ENCODE data around the gene STAMBPL1. TPM values are rescaled to one million over a fixed set of nuclear protein-coding genes. Genes with fewer than 3 reads are reported as not detected.
A peak's percentile ranks its signal among the peaks of the same experiment; 100 is the strongest.
"Not testable (repeated sequence)": the region's sequence is repeated elsewhere in the genome, so short reads cannot be mapped to it uniquely, and the experiment has no call there.

The STAMBPL1 gene
- total RNA-seq, result 2.4 TPM
- long read RNA-seq, transcript STAMBPL1-203 (11 exons, 2,532 nt), result major isoform, 5 of 6 reads
- long read RNA-seq, partial matches to known transcripts, result 0 of 6 reads
- long read RNA-seq, other reads (novel, unspliced or antisense), result 1 of 6 reads

GRCh38 chr10:88879534-88880281 is at the start of gene STAMBPL1:
TSS of gene STAMBPL1 (plus strand) at chr10:88880245. CDS start at chr10:88901709, 21,464 bp downstream.
- ATAC-seq, result peak; percentile 75
- intact Hi-C loops (cut with micrococcal nuclease), result no loop called here
- DNase-seq, result peak; percentile 76

GRCh38 chr10:88830643-88831268 is 49.3 kb upstream of the STAMBPL1 start:
- ATAC-seq (no peak), DNase-seq (no peak)
- intact Hi-C loops (cut with micrococcal nuclease), result loop anchor here (5.0 to 10.0 kb wide), 2 partner anchors 174 to 387 kb away; no protein-coding TSS in a partner anchor

DNA sequence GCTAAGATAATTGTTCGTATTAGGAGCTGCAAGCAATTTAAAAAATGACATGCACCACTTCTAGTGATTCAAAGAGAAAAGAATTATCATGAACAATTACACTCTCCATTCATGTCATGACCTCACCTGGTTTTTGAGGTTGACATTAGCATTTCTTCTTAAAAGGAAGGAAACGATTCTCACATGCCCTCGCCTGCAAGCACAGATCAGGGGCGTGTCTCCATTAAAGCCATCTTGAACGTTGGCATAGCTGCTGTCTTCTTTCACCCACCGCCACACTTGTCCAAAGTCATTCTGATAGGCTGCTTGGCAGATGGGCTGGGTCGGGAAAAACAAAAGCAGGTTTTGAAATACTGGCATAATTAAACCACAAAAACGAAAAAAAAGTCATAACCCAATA is 48.3 kb upstream of the STAMBPL1 start:
- ATAC-seq (no peak), DNase-seq (no peak)
- intact Hi-C loops (cut with micrococcal nuclease), result loop anchor here (5.0 to 10.0 kb wide), 2 partner anchors 173 to 386 kb away; no protein-coding TSS in a partner anchor

DNA sequence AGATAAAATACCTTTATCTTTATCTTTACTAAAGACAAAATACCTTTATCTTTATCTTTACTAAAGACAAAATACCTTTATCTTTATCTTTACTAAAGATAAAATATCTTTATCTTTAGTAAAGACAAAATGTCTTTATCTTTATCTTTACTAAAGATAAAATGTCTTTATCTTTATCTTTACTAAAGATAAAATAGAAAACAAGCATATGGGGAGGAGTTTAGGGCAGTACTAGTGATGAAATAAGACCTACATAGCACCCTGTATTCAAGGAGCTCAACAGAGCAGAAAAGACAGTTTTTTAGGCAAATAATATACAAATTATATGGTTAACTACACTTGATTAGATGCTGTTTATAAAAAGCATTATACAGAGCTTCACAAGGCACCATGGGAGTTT is 47.7 kb upstream of the STAMBPL1 start:
- DNase-seq (no peak), ATAC-seq (no peak)
- intact Hi-C loops (cut with micrococcal nuclease), result loop anchor here (5.0 to 10.0 kb wide), 2 partner anchors 172 to 385 kb away; no protein-coding TSS in a partner anchor

- intact Hi-C loops (cut with micrococcal nuclease), result loop anchor here (5.0 to 10.0 kb wide), 2 partner anchors 172 to 384 kb away; no protein-coding TSS in a partner anchor
- no peak for DNase-seq
- ATAC-seq, result no peak
Observed at GRCh38 chr10:88833156-88833555, 46.9 kb upstream of the STAMBPL1 start.

GRCh38 chr10:88833723-88834122 is 46.3 kb upstream of the STAMBPL1 start:
- DNase-seq (no peak), ATAC-seq (no peak)
- intact Hi-C loops (cut with micrococcal nuclease), result loop anchor here (5.0 to 10.0 kb wide), 2 partner anchors 171 to 384 kb away; no protein-coding TSS in a partner anchor

- peak; percentile 81 for DNase-seq
- ATAC-seq, result peak; percentile 96
Observed at GRCh38 chr10:88835096-88835909, 44.7 kb upstream of the STAMBPL1 start.

GRCh38 chr10:88835910-88836221 is 44.2 kb upstream of the STAMBPL1 start:
- intact Hi-C loops (cut with micrococcal nuclease), result loop anchor here (1.0 to 10.0 kb wide), 2 partner anchors 96 to 169 kb away; no protein-coding TSS in a partner anchor
- DNase-seq, result no peak
- no peak for ATAC-seq

More at GRCh38 chr10:88835096-88835909, 44.7 kb upstream of the STAMBPL1 start:
- intact Hi-C loops (cut with micrococcal nuclease), result loop anchor here (1.0 to 10.0 kb wide), 2 partner anchors 97 to 169 kb away; no protein-coding TSS in a partner anchor

GRCh38 chr10:88837632-88838031 is 42.4 kb upstream of the STAMBPL1 start:
- intact Hi-C loops (cut with micrococcal nuclease), result loop anchor here (10.0 kb wide), 1 partner anchor 167 kb away; no protein-coding TSS in a partner anchor

DNA sequence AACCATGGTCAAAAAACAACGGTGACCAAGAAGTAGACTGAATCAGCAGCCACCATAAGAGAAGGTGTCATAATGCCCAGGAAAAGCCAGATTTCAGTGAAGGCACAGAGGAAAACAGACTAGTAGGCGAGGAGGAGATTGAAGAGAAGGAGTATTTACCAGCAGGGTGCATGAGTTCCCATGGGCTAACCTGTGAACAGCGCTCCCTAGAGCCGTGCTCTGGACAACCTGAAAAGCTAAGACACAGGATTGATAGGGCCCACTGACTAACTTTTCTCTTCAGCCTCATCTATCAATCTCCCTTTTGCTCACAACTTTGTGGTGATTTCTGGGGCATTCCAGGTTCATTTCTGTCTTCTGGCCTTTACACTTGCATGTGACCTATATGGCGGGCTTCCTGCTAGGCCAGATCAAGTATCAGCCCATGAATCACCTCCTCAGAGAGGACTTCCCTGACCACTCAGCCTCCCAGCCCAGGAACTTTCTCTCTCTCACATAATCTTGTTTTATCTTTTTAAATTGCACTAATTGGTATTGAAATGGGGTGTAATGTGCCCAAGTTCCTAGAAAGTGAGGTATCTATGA is 41.2 kb upstream of the STAMBPL1 start:
- DNase-seq (no peak), ATAC-seq (no peak)
- intact Hi-C loops (cut with micrococcal nuclease), result loop anchor here (10.0 kb wide), 1 partner anchor 166 kb away; no protein-coding TSS in a partner anchor

More at GRCh38 chr10:88837632-88838031, 42.4 kb upstream of the STAMBPL1 start:
- ATAC-seq, DNase-seq: not testable (repeated sequence)

GRCh38 chr10:88840104-88840503 is 39.9 kb upstream of the STAMBPL1 start:
- intact Hi-C loops (cut with micrococcal nuclease), result no loop called here
- ATAC-seq, result no peak
- DNase-seq, result no peak

GRCh38 chr10:88840881-88841280 is 39.2 kb upstream of the STAMBPL1 start:
- ATAC-seq (no peak), DNase-seq (no peak)
- intact Hi-C loops (cut with micrococcal nuclease), result no loop called here

GRCh38 chr10:88841316-88842111 is 38.5 kb upstream of the STAMBPL1 start:
- intact Hi-C loops (cut with micrococcal nuclease), result no loop called here
- ATAC-seq, result no peak

GRCh38 chr10:88843171-88843570 is 36.9 kb upstream of the STAMBPL1 start:
- intact Hi-C loops (cut with micrococcal nuclease), result no loop called here
- DNase-seq, result no peak
- ATAC-seq, result no peak

More at GRCh38 chr10:88841316-88842111, 38.5 kb upstream of the STAMBPL1 start:
- no peak for DNase-seq

- no peak for DNase-seq
- no peak for ATAC-seq
- intact Hi-C loops (cut with micrococcal nuclease), result no loop called here
Observed at GRCh38 chr10:88848499-88848898, 31.5 kb upstream of the STAMBPL1 start.

DNA sequence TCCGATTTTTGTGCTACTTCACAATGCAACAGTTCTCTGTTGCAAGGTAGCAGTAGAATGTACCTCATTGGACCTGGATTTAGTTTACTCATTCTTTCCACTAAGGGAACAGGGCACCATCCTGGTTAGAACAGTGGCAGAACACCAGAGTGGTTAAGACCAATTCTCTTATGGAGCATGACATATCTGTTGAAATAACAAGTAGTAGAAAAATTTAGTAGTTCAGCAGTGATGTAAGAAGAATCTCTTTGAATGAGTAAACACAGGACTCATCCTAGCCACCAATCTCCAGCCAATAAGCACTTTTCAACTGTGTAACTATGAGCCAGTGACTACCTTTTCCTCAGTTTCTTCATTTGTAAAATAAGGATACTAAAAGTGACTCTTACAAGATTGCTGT is 30.8 kb upstream of the STAMBPL1 start:
- no peak for DNase-seq
- ATAC-seq, result no peak
- intact Hi-C loops (cut with micrococcal nuclease), result no loop called here

- DNase-seq (no peak), ATAC-seq (no peak)
- intact Hi-C loops (cut with micrococcal nuclease), result no loop called here
Observed at GRCh38 chr10:88850712-88851111, 29.3 kb upstream of the STAMBPL1 start.

- intact Hi-C loops (cut with micrococcal nuclease), result no loop called here
- no peak for DNase-seq
- peak; percentile 74 for ATAC-seq
Observed at GRCh38 chr10:88851706-88852105, 28.3 kb upstream of the STAMBPL1 start, which contains the start of gene ANKRD22. TSS of gene ANKRD22 (minus strand) at chr10:88851844. CDS start at chr10:88851607, 237 bp downstream.
